HuH-7 (cell line): ENCODE data around the gene TBL1Y.
"Not testable (repeated sequence)": the region's sequence is repeated elsewhere in the genome, so short reads cannot be mapped to it uniquely, and the experiment has no call there.

Source experiments
- DNase-seq: peaks from one replicate; pipeline ENCODE4 v3.0.0; 2011; ENCODE audit warnings: low spot score

TBL1Y gene

GRCh38 chrY:6910372-6911252 is at the start of gene TBL1Y:
TBL1Y (plus strand) TSS chrY:6910697; CDS start chrY:7025085, 114,388 bp downstream.
- no peak for DNase-seq

- no peak for DNase-seq
Observed at GRCh38 chrY:6894496-6894895, 16.0 kb upstream of the TBL1Y start.

GRCh38 chrY:6895236-6895635 is 15.3 kb upstream of the TBL1Y start:
- DNase-seq: no peak

- not testable (repeated sequence) for DNase-seq
Observed at GRCh38 chrY:6902116-6902515, 8.4 kb upstream of the TBL1Y start.

GRCh38 chrY:6907591-6907990 is 2.9 kb upstream of the TBL1Y start:
- DNase-seq: no peak

- DNase-seq: not testable (repeated sequence)
Observed at GRCh38 chrY:6908021-6908420, 2.5 kb upstream of the TBL1Y start.

- no peak for DNase-seq
Observed at GRCh38 chrY:6909118-6909521, 1.4 kb upstream of the TBL1Y start.

- no peak for DNase-seq
Observed at GRCh38 chrY:6909856-6910255, 641 bp upstream of the TBL1Y start.

GRCh38 chrY:6911253-6911881 is 870 bp downstream of the TBL1Y start, which contains the start of gene AMELY:
AMELY (minus strand) TSS chrY:6911752; CDS start chrY:6872608, 39,144 bp downstream.
- DNase-seq: no peak

- no peak for DNase-seq
Observed at GRCh38 chrY:6913362-6913761, 2.9 kb downstream of the TBL1Y start.

GRCh38 chrY:6921061-6921460 is 10.6 kb downstream of the TBL1Y start:
- DNase-seq: no peak

GRCh38 chrY:6928265-6928664 is 17.8 kb downstream of the TBL1Y start:
- no peak for DNase-seq

GRCh38 chrY:6929237-6929636 is 18.7 kb downstream of the TBL1Y start:
- DNase-seq: no peak

GRCh38 chrY:6931779-6932396 is 21.4 kb downstream of the TBL1Y start:
- no peak for DNase-seq

GRCh38 chrY:6935497-6935896 is 25.0 kb downstream of the TBL1Y start:
- no peak for DNase-seq

GRCh38 chrY:6947695-6948094 is 37.2 kb downstream of the TBL1Y start:
- DNase-seq: no peak

- no peak for DNase-seq
Observed at GRCh38 chrY:6948378-6948777, 37.9 kb downstream of the TBL1Y start.

GRCh38 chrY:6949947-6950346 is 39.5 kb downstream of the TBL1Y start:
- no peak for DNase-seq

- no peak for DNase-seq
Observed at GRCh38 chrY:6964732-6965131, 54.2 kb downstream of the TBL1Y start.

GRCh38 chrY:6966521-6966920 is 56.0 kb downstream of the TBL1Y start:
- no peak for DNase-seq

GRCh38 chrY:6967736-6968135 is 57.2 kb downstream of the TBL1Y start:
- DNase-seq: no peak

- no peak for DNase-seq
Observed at GRCh38 chrY:6968191-6968590, 57.7 kb downstream of the TBL1Y start.
